ENCODE results near the gene MYO9B. TPM values are rescaled to one million over a fixed set of nuclear protein-coding genes. Genes with fewer than 3 reads are reported as not detected.
A peak's percentile ranks its signal among the peaks of the same experiment; 100 is the strongest.

The MYO9B gene, protein sequence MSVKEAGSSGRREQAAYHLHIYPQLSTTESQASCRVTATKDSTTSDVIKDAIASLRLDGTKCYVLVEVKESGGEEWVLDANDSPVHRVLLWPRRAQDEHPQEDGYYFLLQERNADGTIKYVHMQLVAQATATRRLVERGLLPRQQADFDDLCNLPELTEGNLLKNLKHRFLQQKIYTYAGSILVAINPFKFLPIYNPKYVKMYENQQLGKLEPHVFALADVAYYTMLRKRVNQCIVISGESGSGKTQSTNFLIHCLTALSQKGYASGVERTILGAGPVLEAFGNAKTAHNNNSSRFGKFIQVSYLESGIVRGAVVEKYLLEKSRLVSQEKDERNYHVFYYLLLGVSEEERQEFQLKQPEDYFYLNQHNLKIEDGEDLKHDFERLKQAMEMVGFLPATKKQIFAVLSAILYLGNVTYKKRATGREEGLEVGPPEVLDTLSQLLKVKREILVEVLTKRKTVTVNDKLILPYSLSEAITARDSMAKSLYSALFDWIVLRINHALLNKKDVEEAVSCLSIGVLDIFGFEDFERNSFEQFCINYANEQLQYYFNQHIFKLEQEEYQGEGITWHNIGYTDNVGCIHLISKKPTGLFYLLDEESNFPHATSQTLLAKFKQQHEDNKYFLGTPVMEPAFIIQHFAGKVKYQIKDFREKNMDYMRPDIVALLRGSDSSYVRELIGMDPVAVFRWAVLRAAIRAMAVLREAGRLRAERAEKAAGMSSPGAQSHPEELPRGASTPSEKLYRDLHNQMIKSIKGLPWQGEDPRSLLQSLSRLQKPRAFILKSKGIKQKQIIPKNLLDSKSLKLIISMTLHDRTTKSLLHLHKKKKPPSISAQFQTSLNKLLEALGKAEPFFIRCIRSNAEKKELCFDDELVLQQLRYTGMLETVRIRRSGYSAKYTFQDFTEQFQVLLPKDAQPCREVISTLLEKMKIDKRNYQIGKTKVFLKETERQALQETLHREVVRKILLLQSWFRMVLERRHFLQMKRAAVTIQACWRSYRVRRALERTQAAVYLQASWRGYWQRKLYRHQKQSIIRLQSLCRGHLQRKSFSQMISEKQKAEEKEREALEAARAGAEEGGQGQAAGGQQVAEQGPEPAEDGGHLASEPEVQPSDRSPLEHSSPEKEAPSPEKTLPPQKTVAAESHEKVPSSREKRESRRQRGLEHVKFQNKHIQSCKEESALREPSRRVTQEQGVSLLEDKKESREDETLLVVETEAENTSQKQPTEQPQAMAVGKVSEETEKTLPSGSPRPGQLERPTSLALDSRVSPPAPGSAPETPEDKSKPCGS (N-terminal part only)
- 137 TPM for total RNA-seq
- long read RNA-seq, partial matches to known transcripts: 49 of 90 reads
- long read RNA-seq, other reads (novel, unspliced or antisense): 41 of 90 reads

DNA sequence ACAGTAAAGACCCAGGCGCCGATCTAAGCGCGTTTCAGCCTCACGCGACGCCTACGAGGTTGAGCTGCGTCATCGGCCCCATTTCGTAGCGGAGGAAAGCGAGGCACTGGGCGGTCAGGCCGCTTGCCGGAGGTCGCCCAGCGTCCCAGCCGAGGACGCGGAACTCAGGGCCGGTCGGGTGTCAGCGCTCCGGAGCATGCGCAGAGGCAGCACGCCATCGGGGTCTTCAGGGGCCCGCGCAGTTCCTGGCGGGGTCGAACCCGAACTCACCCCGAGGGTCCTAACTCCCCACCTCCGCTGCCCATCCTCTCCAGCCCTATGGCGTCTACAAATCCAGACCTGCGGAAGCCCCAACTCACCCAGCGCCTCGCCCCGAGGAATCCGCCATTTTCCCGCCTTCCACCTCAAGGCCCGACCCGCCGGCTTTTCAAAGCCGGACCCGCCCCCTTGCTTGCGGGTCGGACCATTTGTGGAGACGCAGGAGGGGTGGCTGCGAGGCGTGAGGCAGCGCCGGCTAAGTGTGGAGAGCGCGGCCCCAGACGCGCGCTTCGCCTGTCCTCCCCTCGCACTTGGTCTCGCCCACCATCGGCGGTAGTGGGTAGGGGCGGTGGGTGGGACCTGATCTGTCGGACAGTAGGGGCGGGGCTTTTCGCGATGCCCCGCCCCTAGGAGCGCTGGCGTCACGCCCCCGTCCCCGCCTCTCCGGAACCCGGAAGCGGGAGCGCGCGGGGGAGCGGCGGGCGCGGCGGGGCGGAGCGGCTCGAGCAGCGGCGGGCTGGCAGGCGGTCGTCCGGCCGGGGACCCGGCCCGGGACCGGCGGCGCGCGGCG lies at the start of gene MYO9B, which contains the start of gene HAUS8:
MYO9B (plus strand) TSS at position 743 of the 829 bp plus-strand sequence. CDS start 25,941 bp downstream, outside the sequence.
HAUS8 (minus strand) TSS at position 418 of the 829 bp plus-strand sequence; CDS start at position 388, 30 bp downstream.
- intact Hi-C loops (cut with DNase I): no loop called here
- ATAC-seq: peak; percentile 97

DNA sequence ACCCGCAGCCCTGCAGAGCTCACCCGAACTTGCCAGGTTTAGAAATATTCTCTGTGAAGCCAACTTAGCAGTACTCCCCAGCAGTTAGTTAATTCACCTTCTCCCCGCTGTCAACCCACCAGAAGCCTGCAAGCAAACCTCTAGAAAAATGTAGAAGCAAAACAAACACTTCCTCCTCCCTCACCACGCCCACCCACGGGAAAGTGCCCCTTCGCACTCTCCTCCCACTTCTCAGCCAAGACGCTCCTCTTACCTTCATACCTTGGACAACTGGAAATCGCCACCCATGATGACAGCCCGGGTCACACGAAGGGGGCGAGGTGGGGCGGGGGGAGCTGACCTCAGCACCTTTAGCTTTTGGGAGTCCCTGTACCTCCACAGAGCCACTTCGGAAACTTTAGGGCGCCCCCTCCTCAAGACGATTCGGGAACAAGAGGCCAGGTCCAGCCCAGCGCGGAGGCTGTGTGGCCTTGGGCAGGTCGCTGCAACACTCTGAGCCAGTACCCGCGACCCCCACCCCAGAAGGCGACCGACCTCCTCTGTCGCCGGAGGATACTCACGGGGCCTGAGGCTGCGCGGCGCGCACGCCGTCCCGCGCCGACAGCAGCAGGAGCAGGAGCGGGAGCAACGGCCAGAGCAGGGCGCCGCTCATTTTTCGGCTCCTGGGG lies 49.5 kb upstream of the MYO9B start:
- Histone ChIP-seq H3K27me3 (peaks cover 13% of the 10 kb centered on the region), H3K4me1 (peaks cover 24% of the 10 kb centered on the region), H3K36me3 (no peaks in the 10 kb centered on the region), H3K27ac (peak overlapping the region; percentile 42), H3K4me3 (peak overlapping the region; percentile 51), H3K9me3 (no peaks in the 10 kb centered on the region)
- DNase-seq: peak; percentile 84
- intact Hi-C loops (cut with DNase I): no loop called here
- peak; percentile 64 for ATAC-seq
- TF ChIP-seq, protein P1, sequence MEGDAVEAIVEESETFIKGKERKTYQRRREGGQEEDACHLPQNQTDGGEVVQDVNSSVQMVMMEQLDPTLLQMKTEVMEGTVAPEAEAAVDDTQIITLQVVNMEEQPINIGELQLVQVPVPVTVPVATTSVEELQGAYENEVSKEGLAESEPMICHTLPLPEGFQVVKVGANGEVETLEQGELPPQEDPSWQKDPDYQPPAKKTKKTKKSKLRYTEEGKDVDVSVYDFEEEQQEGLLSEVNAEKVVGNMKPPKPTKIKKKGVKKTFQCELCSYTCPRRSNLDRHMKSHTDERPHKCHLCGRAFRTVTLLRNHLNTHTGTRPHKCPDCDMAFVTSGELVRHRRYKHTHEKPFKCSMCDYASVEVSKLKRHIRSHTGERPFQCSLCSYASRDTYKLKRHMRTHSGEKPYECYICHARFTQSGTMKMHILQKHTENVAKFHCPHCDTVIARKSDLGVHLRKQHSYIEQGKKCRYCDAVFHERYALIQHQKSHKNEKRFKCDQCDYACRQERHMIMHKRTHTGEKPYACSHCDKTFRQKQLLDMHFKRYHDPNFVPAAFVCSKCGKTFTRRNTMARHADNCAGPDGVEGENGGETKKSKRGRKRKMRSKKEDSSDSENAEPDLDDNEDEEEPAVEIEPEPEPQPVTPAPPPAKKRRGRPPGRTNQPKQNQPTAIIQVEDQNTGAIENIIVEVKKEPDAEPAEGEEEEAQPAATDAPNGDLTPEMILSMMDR (IDR thresholded peaks at IDR 0.05): no peak

More for the DNA sequence above, at the start of gene MYO9B, which contains the start of gene HAUS8:
- TF ChIP-seq, protein P1 (IDR thresholded peaks at IDR 0.05): no peak
- Histone ChIP-seq H3K9me3 (no peaks in the 10 kb centered on the region), H3K4me1 (peaks cover 45% of the 10 kb centered on the region), H3K27me3 (no peaks in the 10 kb centered on the region), H3K27ac (peak within 1 kb of the TSS; percentile 75), H3K36me3 (peaks cover 9% of the 10 kb centered on the region), H3K4me3 (peak within 1 kb of the TSS; percentile 72)
- DNase-seq: peak; percentile 100

DNA sequence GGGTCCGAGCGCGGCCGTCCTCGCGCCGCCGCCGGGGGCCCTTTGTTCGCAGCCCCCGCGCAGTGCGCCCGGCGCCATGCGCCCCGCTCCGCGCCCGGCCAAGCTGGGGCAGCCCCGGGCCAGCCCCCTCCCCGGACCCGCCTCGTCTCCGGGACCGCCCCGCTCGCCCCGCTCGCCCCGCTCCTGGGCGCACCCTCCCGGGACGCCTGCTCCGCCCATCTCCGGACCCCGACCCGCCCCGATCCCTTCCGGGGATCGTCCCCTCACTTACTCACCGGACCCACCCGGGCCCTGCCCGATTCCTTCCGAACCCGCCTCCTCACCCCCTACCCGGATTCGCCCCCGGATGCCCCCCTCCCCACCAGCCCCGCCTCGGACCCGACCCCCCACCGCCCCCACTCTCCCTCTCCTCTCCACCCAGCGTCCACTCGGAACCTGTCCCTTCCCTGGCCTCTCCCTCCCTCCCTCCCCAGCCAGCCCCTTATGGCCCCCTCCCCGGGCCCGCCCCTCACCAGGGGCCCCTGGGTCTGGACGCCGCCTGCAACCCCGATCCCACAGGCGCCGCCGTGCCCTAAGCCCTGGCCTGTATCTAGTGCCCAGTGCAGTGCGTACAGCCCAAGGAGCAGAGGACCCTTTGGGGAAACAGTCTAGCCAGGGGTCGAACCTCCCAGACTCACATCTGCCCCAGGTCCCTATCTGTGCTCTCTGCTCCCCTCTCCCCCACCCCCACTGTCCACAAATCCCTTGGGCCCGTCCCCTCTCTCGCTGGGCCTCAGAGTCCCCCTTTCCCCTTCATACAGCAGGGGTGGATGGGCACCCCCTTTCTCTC lies 48.7 kb upstream of the MYO9B start, which contains the start of gene CPAMD8:
CPAMD8 (minus strand) TSS at position 105 of the 829 bp plus-strand sequence. CDS start 168 bp downstream, outside the sequence.
- ATAC-seq: peak; percentile 23
- Histone ChIP-seq H3K27ac (peak within 1 kb of the TSS; percentile 42), H3K4me3 (peak within 1 kb of the TSS; percentile 51), H3K9me3 (no peaks in the 10 kb centered on the region), H3K4me1 (peaks cover 16% of the 10 kb centered on the region), H3K27me3 (peaks cover 13% of the 10 kb centered on the region), H3K36me3 (no peaks in the 10 kb centered on the region)
- intact Hi-C loops (cut with DNase I): no loop called here
- TF ChIP-seq, protein P1 (IDR thresholded peaks at IDR 0.05): no peak
- DNase-seq: no peak

DNA sequence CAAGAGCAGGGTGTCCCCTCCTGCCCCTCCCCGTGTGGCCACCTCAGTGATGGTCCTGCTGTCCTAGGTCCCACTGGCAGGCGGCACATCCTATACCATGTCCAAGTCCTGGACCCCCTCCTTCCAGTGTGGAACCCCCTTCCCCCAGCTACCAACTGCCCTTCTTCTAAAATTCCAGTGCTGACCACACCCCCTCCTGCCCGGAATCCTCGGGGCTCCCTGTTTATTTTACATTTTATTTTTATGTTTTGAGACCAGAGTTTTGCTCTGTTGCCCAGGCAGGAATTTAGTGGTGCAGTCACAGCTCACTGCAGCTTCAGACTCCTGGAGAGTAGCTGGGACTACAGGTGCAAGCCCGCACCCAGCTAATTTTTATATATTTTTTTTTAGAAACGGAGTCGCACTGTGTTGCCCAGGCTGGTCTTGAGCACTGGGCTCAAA lies 48.0 kb upstream of the MYO9B start:
- DNase-seq (no peak), ATAC-seq (no peak)
- intact Hi-C loops (cut with DNase I): no loop called here
- no peak overlapping the region for H3K4me3 ChIP-seq
- H3K9me3 ChIP-seq: no peaks in the 10 kb centered on the region
- H3K4me1 ChIP-seq: peaks cover 10% of the 10 kb centered on the region
- no peak overlapping the region for H3K27ac ChIP-seq
- TF ChIP-seq, protein P1 (IDR thresholded peaks at IDR 0.05): no peak
- H3K27me3 ChIP-seq: peaks cover 13% of the 10 kb centered on the region
- no peaks in the 10 kb centered on the region for H3K36me3 ChIP-seq
